SK-N-MC (cell line): ENCODE results near the gene RTN4.

ENCODE experiments used
- EZH2 ChIP-seq: fragments of 200-600 bp; sonication (generic); IDR thresholded peaks from one replicate; pipeline ENCODE4 v1.6.1; 2017; ENCODE audit warnings: antibody characterized with exemption
- FOXP2 ChIP-seq: optimal IDR thresholded peaks from 2 replicates; pipeline ENCODE3; 2011; ENCODE audit warnings: mild to moderate bottlenecking, moderate library complexity; ENCODE audit not compliant: insufficient read depth; ENCODE audit errors: extremely low read length, control extremely low read depth
- POLR2AphosphoS5 ChIP-seq: IDR thresholded peaks from 2 replicates; pipeline ENCODE4 v1.6.1; 2012; ENCODE audit warnings: mild to moderate bottlenecking, low read depth, low read length, borderline replicate concordance

DNA sequence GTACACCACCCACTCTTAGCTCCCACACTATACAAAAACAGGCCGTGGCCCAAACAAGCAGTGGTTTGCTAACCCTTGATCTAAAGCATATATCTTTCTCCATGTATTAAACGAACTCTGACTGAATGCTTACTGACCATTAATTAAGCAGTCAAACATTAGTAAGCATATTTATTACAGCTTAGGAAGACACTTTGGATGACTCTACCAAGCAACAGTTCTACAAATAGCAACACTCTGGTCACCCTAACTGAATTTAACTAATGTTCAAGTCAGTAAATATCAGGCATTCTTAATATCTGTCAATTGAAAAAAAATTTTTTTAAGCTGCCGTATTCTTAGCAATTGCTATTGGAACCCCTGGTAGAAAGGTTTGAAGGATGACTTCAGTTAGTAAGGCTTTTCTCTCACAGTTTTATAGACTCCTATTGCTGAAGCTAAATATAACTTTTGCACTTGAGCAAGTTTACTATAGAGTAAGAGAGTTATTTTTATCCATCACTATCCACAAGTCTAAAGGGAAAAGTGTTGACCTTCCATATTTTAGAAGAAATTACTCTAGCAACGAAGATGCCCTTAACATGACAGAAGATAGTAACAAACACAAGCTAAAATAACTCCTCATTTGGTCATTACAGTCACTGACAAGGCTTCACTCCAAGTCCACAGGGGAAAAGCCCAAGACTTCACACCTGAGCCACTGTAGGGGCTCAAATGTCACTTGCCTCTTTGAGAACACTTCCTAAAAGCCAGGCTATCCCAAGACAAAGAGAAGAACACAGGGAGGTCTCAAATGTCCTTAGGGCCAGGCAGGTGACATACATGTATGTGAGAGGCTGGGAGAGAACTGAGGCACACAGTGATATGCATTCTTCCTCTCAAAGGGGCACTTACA lies 74.4 kb downstream of the RTN4 start:
- TF ChIP-seq EZH2 (no peak), POLR2AphosphoS5 (no peak), FOXP2 (no peak)
